Coronary artery (tissue), 2 donors: Measurements from ENCODE around the gene KNSTRN.

Experiments
- DNase-seq: peaks from one replicate; pipeline ENCODE4 v3.0.0-alpha.2; 2017; ENCODE audit warnings: low spot score
- H3K27ac ChIP-seq, 2 donors: fragments of 200-600 bp; sonication (generic); one replicate each; pipeline ENCODE4 v1.5.1; 2016 to 2019
- H3K4me3 ChIP-seq: fragments of 200-600 bp; sonication (generic); 2 replicates; pipeline ENCODE4 v1.5.1; 2016; ENCODE audit warnings: mild to moderate bottlenecking, moderate library complexity
- TF ChIP-seq, protein P1 (sequence below): fragments of 200-600 bp; sonication (generic); IDR thresholded peaks from one replicate; pipeline ENCODE4 v1.5.1; 2019; ENCODE audit warnings: antibody characterized with exemption

Gene KNSTRN

DNA sequence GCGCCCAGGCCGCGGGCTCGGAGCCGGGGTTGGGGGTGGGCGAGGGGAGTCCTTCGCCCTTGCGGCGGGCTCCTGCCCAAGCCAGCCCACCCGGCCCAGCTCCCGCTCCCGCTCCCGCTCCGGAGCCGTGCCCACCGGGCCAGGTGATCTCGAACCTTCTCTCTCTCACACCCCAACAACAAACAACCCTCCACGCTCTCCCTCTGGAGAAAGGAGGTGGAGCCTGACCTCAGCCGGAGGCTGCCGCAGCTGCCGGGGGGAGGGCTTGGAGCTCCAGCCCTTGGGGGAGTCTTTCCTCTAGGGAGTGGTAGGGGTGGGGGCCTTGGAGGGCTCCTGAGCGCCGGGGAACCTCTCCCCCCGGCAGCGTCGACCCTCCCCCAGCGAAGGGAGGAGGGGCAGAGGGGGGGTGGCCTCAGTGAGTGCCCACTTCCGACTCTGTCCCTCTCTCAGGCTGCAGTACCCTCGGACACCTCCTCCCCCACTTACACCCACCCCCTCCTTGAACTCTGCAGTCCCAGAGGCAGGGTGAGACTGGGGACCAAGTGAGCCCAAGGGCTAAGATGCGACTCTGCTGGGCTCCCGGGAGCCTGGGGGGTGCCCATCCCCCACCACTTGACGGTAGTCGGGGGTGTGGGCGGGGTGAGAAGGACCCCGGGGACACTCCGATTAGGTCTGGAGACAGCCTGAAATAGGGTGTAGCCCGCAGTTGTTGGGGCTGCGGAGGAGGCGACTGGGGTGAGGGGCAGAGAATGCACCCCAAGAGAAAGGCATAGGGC is 53.8 kb downstream of the KNSTRN start:
- Histone ChIP-seq H3K4me3 (peak overlapping the region; percentile 71), H3K27ac (no peak overlapping the region)
- TF ChIP-seq, protein P1, sequence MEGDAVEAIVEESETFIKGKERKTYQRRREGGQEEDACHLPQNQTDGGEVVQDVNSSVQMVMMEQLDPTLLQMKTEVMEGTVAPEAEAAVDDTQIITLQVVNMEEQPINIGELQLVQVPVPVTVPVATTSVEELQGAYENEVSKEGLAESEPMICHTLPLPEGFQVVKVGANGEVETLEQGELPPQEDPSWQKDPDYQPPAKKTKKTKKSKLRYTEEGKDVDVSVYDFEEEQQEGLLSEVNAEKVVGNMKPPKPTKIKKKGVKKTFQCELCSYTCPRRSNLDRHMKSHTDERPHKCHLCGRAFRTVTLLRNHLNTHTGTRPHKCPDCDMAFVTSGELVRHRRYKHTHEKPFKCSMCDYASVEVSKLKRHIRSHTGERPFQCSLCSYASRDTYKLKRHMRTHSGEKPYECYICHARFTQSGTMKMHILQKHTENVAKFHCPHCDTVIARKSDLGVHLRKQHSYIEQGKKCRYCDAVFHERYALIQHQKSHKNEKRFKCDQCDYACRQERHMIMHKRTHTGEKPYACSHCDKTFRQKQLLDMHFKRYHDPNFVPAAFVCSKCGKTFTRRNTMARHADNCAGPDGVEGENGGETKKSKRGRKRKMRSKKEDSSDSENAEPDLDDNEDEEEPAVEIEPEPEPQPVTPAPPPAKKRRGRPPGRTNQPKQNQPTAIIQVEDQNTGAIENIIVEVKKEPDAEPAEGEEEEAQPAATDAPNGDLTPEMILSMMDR, result no peak
- DNase-seq, result no peak

DNA sequence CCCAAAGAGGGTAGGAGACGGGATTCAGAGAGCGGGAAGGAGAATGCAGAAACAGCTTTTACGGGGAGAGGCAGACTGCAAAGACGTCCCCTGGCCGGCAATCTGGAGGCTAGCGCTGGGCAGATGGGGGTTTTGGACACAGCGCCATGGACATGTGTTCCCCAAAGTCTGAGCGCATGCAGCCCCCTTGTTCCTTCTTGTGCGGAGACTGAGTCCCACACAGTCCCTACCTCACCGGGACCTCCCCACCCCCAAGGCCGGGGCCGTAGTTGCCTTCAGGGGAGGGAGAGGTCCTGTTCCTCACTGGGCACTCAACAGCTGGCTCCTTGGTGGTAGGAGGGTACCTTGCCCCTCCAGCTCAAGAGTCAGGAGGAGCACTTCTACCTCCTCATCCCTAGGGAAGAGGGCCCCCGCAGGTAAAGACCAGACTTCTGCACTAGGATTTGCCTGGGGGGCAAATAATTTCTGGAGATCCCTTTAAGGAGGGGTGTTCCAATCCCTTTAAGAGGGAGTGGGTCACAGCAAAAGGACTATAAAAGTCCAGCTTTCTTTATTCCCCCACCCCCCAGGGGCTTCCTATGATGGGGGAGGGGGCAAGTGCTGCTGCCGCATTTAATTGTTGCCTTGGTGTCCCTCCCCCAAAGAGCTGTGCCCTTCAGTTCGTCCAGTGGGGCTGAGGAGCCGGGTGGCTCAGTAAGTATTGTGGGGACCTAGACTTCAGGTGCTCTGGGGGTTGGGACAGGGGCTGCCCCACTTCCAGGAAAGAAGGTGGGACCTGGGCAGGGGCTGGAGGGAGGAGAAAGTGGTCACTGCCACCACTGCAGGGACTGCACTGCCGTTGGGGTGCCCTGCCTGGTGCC is 54.6 kb downstream of the KNSTRN start:
- Histone ChIP-seq H3K4me3 (peak overlapping the region; percentile 71), H3K27ac (no peak overlapping the region)
- no peak for DNase-seq
- TF ChIP-seq, protein P1, result no peak

DNA sequence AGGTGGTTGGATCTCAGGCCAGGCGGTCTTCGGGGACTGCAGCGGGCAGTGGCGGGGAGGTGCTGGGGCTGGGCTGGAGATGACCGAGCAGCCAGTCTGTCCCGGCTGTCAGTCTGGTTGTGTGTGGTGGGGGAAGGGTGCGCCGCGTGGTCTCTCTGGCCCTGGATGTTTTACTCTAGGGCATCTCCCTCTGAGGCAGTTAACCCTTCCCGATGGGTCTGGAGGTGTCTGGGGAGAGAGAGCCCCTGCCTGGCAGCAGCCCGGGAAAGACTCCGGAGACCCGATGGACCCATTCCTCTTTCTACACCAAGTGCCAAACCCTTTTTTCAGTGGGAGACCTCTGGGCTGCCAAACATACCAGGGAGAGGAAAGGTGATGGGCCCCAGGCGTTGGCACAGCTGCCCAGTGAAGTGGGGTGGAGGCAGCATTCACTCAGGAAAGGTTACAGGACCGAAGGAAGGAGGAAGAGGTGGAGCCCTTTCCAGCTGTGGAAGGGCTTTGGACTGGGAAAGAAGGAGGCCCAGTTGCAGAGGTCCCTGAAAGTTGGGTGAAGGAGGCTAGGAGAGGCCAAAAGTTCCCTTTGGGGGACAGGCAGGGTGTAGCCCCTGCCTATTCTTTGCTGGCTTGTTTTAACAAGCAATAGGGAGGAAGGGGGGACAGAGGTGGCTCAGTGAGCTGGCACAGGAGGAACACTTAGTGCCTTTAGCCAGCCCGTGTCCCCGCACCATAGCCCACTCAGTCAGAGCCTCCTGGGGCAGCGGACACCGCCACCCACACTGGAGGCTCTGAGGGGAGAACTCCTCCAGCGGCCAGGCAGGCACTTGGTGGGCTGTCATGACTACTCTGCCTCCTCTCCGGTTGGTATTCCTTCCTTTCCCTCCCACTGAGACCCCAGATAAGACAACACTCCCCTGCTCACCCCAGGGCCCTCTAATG is 55.5 kb downstream of the KNSTRN start:
- no peak for DNase-seq

DNA sequence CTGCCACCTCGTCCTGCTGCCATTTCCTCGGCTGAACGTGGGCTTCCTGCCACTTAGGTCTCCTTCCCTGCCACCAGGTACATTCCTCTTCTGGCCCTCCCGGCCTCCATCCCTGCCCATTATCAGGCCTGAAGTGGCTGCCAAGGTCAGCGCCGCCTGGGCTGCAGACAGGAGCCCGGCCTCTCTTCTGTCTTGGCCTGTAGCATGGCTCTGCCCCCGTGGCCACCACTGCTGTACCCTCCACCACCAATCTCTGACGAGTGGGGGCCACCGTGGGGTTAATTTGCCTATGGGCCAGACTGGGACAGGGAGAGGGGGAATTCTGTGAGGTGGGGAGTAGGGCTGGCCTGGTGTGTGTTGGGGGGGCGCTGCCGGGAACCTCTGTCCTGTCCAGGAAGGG is 56.2 kb downstream of the KNSTRN start:
- DNase-seq, result no peak
- Histone ChIP-seq H3K27ac (no peak overlapping the region), H3K4me3 (no peak overlapping the region)
- TF ChIP-seq, protein P1, result no peak

More for the DNA sequence above, 55.5 kb downstream of the KNSTRN start:
- no peak overlapping the region for H3K27ac ChIP-seq
- no peak overlapping the region for H3K4me3 ChIP-seq
- TF ChIP-seq, protein P1, result no peak

DNA sequence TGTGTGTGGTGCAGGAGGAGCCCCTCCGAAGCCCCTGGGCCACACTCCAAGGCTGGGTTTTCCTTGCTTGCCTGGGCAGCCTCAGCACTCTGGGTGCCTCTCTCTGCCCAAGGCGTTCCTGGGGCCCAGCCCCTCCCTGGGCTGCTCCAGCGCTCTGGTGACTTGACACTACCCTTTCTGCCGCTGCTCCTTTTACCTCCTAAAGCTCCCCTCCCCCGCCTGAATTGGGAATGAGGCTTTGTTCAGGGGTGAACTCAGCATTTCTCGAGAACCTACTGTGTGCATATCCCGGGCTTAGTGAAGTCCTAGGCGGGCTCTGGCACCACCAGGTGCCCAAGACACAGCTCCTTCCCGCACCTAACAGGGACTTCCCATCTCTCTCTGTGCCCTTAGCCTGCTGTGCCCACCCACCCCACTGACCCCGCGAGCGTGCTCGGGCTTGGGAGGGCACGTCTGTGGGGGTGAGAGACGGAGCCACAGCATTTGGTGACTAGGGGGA is 57.0 kb downstream of the KNSTRN start:
- no peak for DNase-seq
- H3K4me3 ChIP-seq, result peak overlapping the region; percentile 99
- no peak overlapping the region for H3K27ac ChIP-seq
- TF ChIP-seq, protein P1, result no peak

DNA sequence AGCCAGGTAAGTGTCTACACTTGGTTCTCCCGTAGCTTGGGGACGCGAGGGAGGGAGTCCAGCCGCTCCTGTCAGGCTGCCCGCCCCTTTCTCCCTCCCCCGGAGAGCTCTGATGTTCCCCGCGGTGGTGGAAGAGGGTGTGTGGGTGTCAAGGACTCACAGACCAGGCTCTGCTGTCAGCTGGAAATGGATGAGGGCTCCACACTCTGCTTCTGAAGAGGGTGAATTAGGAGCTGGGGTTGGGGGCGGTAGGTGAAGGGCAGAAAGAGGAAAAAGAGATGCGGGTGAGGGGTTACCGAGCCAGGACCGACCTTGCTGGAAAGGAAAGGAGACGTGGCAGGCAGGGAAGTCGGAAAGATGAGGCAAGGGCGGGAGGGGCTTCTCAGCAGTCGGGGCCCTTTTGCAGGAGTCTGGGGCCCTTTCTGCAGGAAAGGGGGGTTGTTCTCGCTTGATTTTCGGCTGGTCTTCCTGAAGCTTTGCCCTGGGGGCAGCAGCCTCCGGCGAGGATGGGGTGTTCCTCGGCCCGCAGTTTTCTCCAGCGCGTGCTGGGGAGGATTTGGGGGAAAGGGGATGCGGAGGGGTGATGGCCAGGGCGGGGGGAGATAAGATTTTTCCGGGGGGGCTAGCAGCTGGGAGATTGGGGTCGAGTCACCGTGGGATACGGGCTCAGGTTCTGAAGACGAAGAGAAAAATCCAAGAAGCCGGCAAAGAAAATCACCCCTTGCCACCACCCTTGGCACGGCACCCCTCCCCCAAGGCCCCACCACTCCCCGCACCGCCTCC is 57.6 kb downstream of the KNSTRN start:
- no peak for DNase-seq
- peak overlapping the region in 1 of 2 donors; percentile 82 for H3K27ac ChIP-seq
- TF ChIP-seq, protein P1, result no peak
- peak overlapping the region; percentile 99 for H3K4me3 ChIP-seq
